ENCODE measurements around the gene PTRH2.
"Not testable (repeated sequence)": the region's sequence is repeated elsewhere in the genome, so short reads cannot be mapped to it uniquely, and the experiment has no call there.

DNA sequence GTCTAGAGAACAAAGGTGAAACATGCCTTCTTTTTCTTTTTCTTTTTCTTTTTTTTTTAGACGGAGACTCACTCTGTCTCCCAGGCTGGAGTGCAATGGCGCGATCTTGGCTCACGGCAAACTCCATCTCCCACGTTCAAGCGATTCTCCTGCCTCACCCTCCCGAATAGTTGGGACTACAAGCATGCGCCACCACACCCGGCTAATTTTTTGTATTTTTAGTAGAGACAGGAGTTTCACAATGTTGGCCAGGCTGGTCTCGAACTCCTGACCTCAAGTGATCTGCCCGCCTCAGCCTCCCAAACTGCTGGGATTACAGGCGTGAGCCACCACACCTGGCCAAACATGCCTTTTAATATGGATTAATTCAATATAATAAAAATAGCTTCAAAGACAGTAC, 47.8 kb upstream of the PTRH2 start:
- TF ChIP-seq CTCF, POLR2A (IDR thresholded peaks at IDR 0.05): not testable (repeated sequence)

Data from esophagus squamous epithelium (tissue), 4 donors.